Liver (tissue), 9 donors: Measurements from ENCODE around the gene KCNJ4. TPM values are rescaled to one million over a fixed set of nuclear protein-coding genes. Genes with fewer than 3 reads are reported as not detected.

Experiments used
- DNase-seq: peaks from one replicate; pipeline ENCODE4 v3.0.0-alpha.2; 2017; ENCODE audit warnings: low spot score
- H3K27ac ChIP-seq, 2 donors: one replicate each; pipeline ENCODE4 v1.7.0; 2013; ENCODE audit warnings: inconsistent platforms in 2 of 2, low read length in 2 of 2, control low read depth in 1 of 2, low read depth in 1 of 2, mild to moderate bottlenecking in 1 of 2
- H3K27me3 ChIP-seq, 4 donors: one replicate each; pipeline versions ENCODE4 v1.6.1 to v1.7.0; 2013; ENCODE audit warnings: low read length in 3 of 4, inconsistent platforms in 1 of 4, mild to moderate bottlenecking in 1 of 4, moderate library complexity in 1 of 4; ENCODE audit not compliant: control insufficient read depth in 4 of 4, insufficient read depth in 4 of 4
- H3K36me3 ChIP-seq, 4 donors: one replicate each; pipeline versions ENCODE4 v1.6.1 to v1.7.0; 2013; ENCODE audit warnings: low read length in 3 of 4, mild to moderate bottlenecking in 3 of 4, low read depth in 1 of 4, moderate library complexity in 1 of 4; ENCODE audit not compliant: control insufficient read depth in 4 of 4, insufficient read depth in 3 of 4
- H3K4me1 ChIP-seq, 4 donors: one replicate each; pipeline versions ENCODE4 v1.6.1 to v1.7.0; 2013; ENCODE audit warnings: low read length in 3 of 4, mild to moderate bottlenecking in 3 of 4, moderate library complexity in 1 of 4; ENCODE audit not compliant: control insufficient read depth in 4 of 4, insufficient read depth in 4 of 4
- H3K4me3 ChIP-seq, 3 donors: one replicate each; pipeline versions ENCODE4 v1.6.1 to v1.7.0; 2013; ENCODE audit warnings: low read length in 3 of 3, control low read depth in 1 of 3, low read depth in 1 of 3, mild to moderate bottlenecking in 1 of 3
- H3K9ac ChIP-seq, 2 donors: one replicate each; pipeline ENCODE4 v1.7.0; 2013; ENCODE audit warnings: low read length in 2 of 2, mild to moderate bottlenecking in 2 of 2, moderate library complexity in 2 of 2, control low read depth in 1 of 2, low read depth in 1 of 2
- H3K9me3 ChIP-seq, 4 donors: one replicate each; pipeline versions ENCODE4 v1.6.1 to v1.7.0; 2013; ENCODE audit warnings: low read length in 3 of 4; ENCODE audit not compliant: control insufficient read depth in 4 of 4
- CTCF ChIP-seq: fragments of 150-350 bp; IDR thresholded peaks from 2 replicates; pipeline ENCODE4 v1.5.1; 2017; ENCODE audit warnings: improper control_type of control experiment, low read depth, low read length; ENCODE audit not compliant: missing input control
- EGR1 ChIP-seq, 2 donors: IDR thresholded peaks; 2 replicates each; pipeline ENCODE4 v1.6.1; 2016 to 2018; ENCODE audit warnings: antibody characterized with exemption in 2 of 2, low read depth in 2 of 2
- FOXA1 ChIP-seq: IDR thresholded peaks from 2 replicates; pipeline ENCODE4 v1.6.1; 2016; ENCODE audit warnings: antibody characterized with exemption
- FOXA2 ChIP-seq: IDR thresholded peaks from 2 replicates; pipeline ENCODE4 v1.6.1; 2016; ENCODE audit warnings: antibody characterized with exemption
- GABPA ChIP-seq, 2 donors: IDR thresholded peaks in 1 of 2; conservative IDR thresholded peaks in 1 of 2; 2 replicates each; pipeline ENCODE4 v1.6.1; 2016; ENCODE audit warnings: antibody characterized with exemption in 2 of 2, mild to moderate bottlenecking in 1 of 2, moderate library complexity in 1 of 2
- HNF4A ChIP-seq, 2 donors: conservative IDR thresholded peaks; 2 replicates each; pipeline ENCODE4 v1.6.1; 2016; ENCODE audit warnings: antibody characterized with exemption in 2 of 2, mild to moderate bottlenecking in 2 of 2
- HNF4G ChIP-seq: IDR thresholded peaks from 2 replicates; pipeline ENCODE4 v1.6.1; 2016; ENCODE audit warnings: antibody characterized with exemption
- JUND ChIP-seq, 2 donors: IDR thresholded peaks; 2 replicates each; pipeline ENCODE4 v1.6.1; 2016; ENCODE audit warnings: antibody characterized with exemption in 2 of 2
- MAX ChIP-seq: IDR thresholded peaks from 2 replicates; pipeline ENCODE4 v1.6.1; 2016; ENCODE audit warnings: antibody characterized with exemption
- RAD21 ChIP-seq, 2 donors: IDR thresholded peaks; 2 replicates each; pipeline ENCODE4 v1.6.1; 2016; ENCODE audit warnings: antibody characterized with exemption in 2 of 2, mild to moderate bottlenecking in 2 of 2
- RXRA ChIP-seq, 2 donors: IDR thresholded peaks; 2 replicates each; pipeline ENCODE4 v1.6.1; 2017 to 2018; ENCODE audit warnings: antibody characterized with exemption in 2 of 2, mild to moderate bottlenecking in 1 of 2
- SP1 ChIP-seq: IDR thresholded peaks from 2 replicates; pipeline ENCODE4 v1.6.1; 2018; ENCODE audit warnings: antibody characterized with exemption, mild to moderate bottlenecking
- YY1 ChIP-seq: IDR thresholded peaks from 2 replicates; pipeline ENCODE4 v1.6.1; 2016; ENCODE audit warnings: antibody characterized with exemption, mild to moderate bottlenecking
- ZBTB33 ChIP-seq: IDR thresholded peaks from 2 replicates; pipeline ENCODE4 v1.6.1; 2016; ENCODE audit warnings: antibody characterized with exemption
- WGBS: extraction: QIAGEN DNeasy Blood & Tissue Kit; methylation state at CpG from one replicate; pipeline ENCODE4 v1.1.7; 2013; 5-methylcytosine and 5-hydroxymethylcytosine counted together
- polyA plus RNA-seq, 2 donors: library from polyadenylated mRNA; stranded (reverse) in 1 of 2; unstranded in 1 of 2; fragments of 200-250 nt in 1 of 2; fragments of >200 nt in 1 of 2; fragmentation: Nextera tagmentation in 1 of 2; extraction: Ambion mirVana in 1 of 2; gene quantifications; one replicate each; pipeline versions ENCODE4 v1.2.1 to v1.2.3, GENCODE V29; 2013 to 2015
- total RNA-seq, 2 donors: library from RNA; depleted of rRNA; stranded (reverse); fragments of >200 nt; gene quantifications; one replicate each; pipeline ENCODE4 v1.2.3, GENCODE V29; 2014
- TF ChIP-seq, protein P1 (sequence below): IDR thresholded peaks from 2 replicates; pipeline ENCODE4 v1.6.1; 2016; ENCODE audit warnings: antibody characterized with exemption
- TF ChIP-seq, protein P2 (sequence below): IDR thresholded peaks from 2 replicates; pipeline ENCODE4 v1.6.1; 2016; ENCODE audit warnings: antibody characterized with exemption, mild to moderate bottlenecking
- donor health status: healthy.
- donor health status: healthy.
- donor health status: healthy.
- donor health status: healthy.
- donor health status: healthy.

Gene KCNJ4
- total and polyA plus RNA-seq, 4 donors = 0.05 TPM; not detected in 3

DNA sequence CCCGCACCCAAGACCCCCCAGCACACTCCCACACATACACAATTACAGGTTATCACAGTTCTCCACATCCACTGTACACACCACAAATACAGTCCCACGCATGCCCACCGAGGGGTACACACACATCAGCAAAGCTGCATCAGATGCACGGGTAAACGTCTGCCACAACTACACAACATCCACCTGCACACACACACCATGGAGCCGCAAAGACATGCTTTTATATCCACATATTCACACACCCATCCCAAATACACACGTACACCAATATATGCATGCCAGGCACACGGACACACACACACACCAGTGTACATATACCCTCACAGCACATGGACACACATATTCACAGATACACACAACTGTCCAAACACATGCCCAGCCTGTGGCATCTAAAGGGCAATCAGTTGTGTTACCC, 5.4 kb upstream of the KCNJ4 start:
- no peaks in the 10 kb centered on the region for H3K36me3 ChIP-seq
- TF ChIP-seq CTCF = no peak
- no peak for TF ChIP-seq HNF4G
- no peak for TF ChIP-seq RAD21 (IDR thresholded peaks at IDR 0.05)
- no peak for TF ChIP-seq SP1
- no peak for TF ChIP-seq HNF4A (conservative IDR thresholded peaks at IDR 0.05)
- TF ChIP-seq JUND (IDR thresholded peaks at IDR 0.05) = no peak
- TF ChIP-seq, protein P1, sequence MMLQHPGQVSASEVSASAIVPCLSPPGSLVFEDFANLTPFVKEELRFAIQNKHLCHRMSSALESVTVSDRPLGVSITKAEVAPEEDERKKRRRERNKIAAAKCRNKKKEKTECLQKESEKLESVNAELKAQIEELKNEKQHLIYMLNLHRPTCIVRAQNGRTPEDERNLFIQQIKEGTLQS = no peak
- no peak for TF ChIP-seq EGR1 (IDR thresholded peaks at IDR 0.05; ENCODE audit: low read depth in 2 of 2)
- TF ChIP-seq FOXA1 = no peak
- TF ChIP-seq GABPA (IDR thresholded peaks at IDR 0.05 in 1 of 2, conservative IDR thresholded peaks at IDR 0.05 in 1 of 2) = no peak
- TF ChIP-seq RXRA (IDR thresholded peaks at IDR 0.05) = no peak
- no peak for TF ChIP-seq MAX
- TF ChIP-seq FOXA2 = no peak
- TF ChIP-seq, protein P2, sequence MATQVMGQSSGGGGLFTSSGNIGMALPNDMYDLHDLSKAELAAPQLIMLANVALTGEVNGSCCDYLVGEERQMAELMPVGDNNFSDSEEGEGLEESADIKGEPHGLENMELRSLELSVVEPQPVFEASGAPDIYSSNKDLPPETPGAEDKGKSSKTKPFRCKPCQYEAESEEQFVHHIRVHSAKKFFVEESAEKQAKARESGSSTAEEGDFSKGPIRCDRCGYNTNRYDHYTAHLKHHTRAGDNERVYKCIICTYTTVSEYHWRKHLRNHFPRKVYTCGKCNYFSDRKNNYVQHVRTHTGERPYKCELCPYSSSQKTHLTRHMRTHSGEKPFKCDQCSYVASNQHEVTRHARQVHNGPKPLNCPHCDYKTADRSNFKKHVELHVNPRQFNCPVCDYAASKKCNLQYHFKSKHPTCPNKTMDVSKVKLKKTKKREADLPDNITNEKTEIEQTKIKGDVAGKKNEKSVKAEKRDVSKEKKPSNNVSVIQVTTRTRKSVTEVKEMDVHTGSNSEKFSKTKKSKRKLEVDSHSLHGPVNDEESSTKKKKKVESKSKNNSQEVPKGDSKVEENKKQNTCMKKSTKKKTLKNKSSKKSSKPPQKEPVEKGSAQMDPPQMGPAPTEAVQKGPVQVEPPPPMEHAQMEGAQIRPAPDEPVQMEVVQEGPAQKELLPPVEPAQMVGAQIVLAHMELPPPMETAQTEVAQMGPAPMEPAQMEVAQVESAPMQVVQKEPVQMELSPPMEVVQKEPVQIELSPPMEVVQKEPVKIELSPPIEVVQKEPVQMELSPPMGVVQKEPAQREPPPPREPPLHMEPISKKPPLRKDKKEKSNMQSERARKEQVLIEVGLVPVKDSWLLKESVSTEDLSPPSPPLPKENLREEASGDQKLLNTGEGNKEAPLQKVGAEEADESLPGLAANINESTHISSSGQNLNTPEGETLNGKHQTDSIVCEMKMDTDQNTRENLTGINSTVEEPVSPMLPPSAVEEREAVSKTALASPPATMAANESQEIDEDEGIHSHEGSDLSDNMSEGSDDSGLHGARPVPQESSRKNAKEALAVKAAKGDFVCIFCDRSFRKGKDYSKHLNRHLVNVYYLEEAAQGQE = no peak
- no peak for TF ChIP-seq YY1
- no peak for TF ChIP-seq ZBTB33
- no peak overlapping the region for H3K27ac ChIP-seq
- no peak overlapping the region for H3K4me3 ChIP-seq
- H3K4me1 ChIP-seq = peaks cover 3 to 8% (median 5%) of the 10 kb centered on the region in 4 donors
- DNase-seq = no peak
- no peak overlapping the region for H3K9ac ChIP-seq
- no peaks in the 10 kb centered on the region for H3K9me3 ChIP-seq
- 57% methylated on average over 8 of the region's 8 CpGs for WGBS
- peaks cover 0 to 3% (median 1%) of the 10 kb centered on the region in 4 donors for H3K27me3 ChIP-seq
